Measurements from ENCODE around the gene EPS8L3. TPM values are rescaled to one million over a fixed set of nuclear protein-coding genes. Genes with fewer than 3 reads are reported as not detected.
A peak's percentile ranks its signal among the peaks of the same experiment; 100 is the strongest.
"Not testable (repeated sequence)": the region's sequence is repeated elsewhere in the genome, so short reads cannot be mapped to it uniquely, and the experiment has no call there.

EPS8L3 gene
- polyA plus RNA-seq, 1 donor from 2014 or later = not detected

GRCh38 chr1:109756325-109756724, 7.4 kb downstream of the EPS8L3 start:
- H3K36me3 Mint-ChIP-seq, H3K27me3 Mint-ChIP-seq, H3K27ac Mint-ChIP-seq, H3K4me3 Mint-ChIP-seq, H3K4me1 Mint-ChIP-seq, H3K9me3 Mint-ChIP-seq: not testable (repeated sequence)

GRCh38 chr1:109754738-109755137, 9.0 kb downstream of the EPS8L3 start:
- Mint-ChIP-seq H3K4me3 (peak overlapping the region in 1 of 4 donors; percentile 14), H3K9me3 (no peaks in the 10 kb centered on the region), H3K27me3 (peaks cover 16% of the 10 kb centered on the region), H3K27ac (no peak overlapping the region), H3K4me1 (peaks cover 0 to 1% (median 0%) of the 10 kb centered on the region in 3 donors), H3K36me3 (no peaks in the 10 kb centered on the region)

GRCh38 chr1:109751531-109752260, 12.0 kb downstream of the EPS8L3 start:
- Mint-ChIP-seq H3K27ac (no peak overlapping the region), H3K4me3 (no peak overlapping the region), H3K27me3 (peaks cover 31% of the 10 kb centered on the region), H3K36me3 (peaks cover 4% of the 10 kb centered on the region), H3K4me1 (peaks cover 0 to 1% (median 0%) of the 10 kb centered on the region in 3 donors), H3K9me3 (no peaks in the 10 kb centered on the region)

GRCh38 chr1:109750920-109751319, 12.8 kb downstream of the EPS8L3 start:
- no peaks in the 10 kb centered on the region for H3K9me3 Mint-ChIP-seq
- no peak overlapping the region for H3K27ac Mint-ChIP-seq
- H3K36me3 Mint-ChIP-seq = peaks cover 4% of the 10 kb centered on the region
- no peak overlapping the region for H3K4me3 Mint-ChIP-seq
- H3K27me3 Mint-ChIP-seq = peaks cover 31% of the 10 kb centered on the region
- peaks cover 0 to 1% (median 0%) of the 10 kb centered on the region in 3 donors for H3K4me1 Mint-ChIP-seq

- peaks cover 4% of the 10 kb centered on the region for H3K36me3 Mint-ChIP-seq
- H3K27me3 Mint-ChIP-seq = peaks cover 31% of the 10 kb centered on the region
- H3K4me3 Mint-ChIP-seq = no peak overlapping the region
- H3K4me1 Mint-ChIP-seq = no peaks in the 10 kb centered on the region
- no peak overlapping the region for H3K27ac Mint-ChIP-seq
- no peaks in the 10 kb centered on the region for H3K9me3 Mint-ChIP-seq
These were observed 13.4 kb downstream of the EPS8L3 start for GRCh38 chr1:109750241-109750882.

GRCh38 chr1:109749221-109749620, 14.5 kb downstream of the EPS8L3 start:
- peaks cover 4% of the 10 kb centered on the region for H3K36me3 Mint-ChIP-seq
- H3K9me3 Mint-ChIP-seq = no peaks in the 10 kb centered on the region
- H3K27me3 Mint-ChIP-seq = peaks cover 34% of the 10 kb centered on the region
- H3K4me3 Mint-ChIP-seq = no peak overlapping the region
- no peaks in the 10 kb centered on the region for H3K4me1 Mint-ChIP-seq
- H3K27ac Mint-ChIP-seq = peak overlapping the region in 1 of 3 donors; percentile 83

- not testable (repeated sequence) for H3K9me3 Mint-ChIP-seq, H3K27ac Mint-ChIP-seq, H3K36me3 Mint-ChIP-seq, H3K4me3 Mint-ChIP-seq, H3K4me1 Mint-ChIP-seq
- H3K27me3 Mint-ChIP-seq = peaks cover 30% of the 10 kb centered on the region
These were observed 15.4 kb downstream of the EPS8L3 start for GRCh38 chr1:109748311-109748710.

- H3K27me3 Mint-ChIP-seq = peaks cover 11% of the 10 kb centered on the region
- no peaks in the 10 kb centered on the region for H3K9me3 Mint-ChIP-seq
- H3K36me3 Mint-ChIP-seq = no peaks in the 10 kb centered on the region
- H3K27ac Mint-ChIP-seq = no peak within 1 kb of the TSS
- peak within 1 kb of the TSS; percentile 62 to 94 (median 80) for H3K4me3 Mint-ChIP-seq
- peaks cover 4 to 10% (median 4%) of the 10 kb centered on the region in 3 donors for H3K4me1 Mint-ChIP-seq
These were observed 22.9 kb downstream of the EPS8L3 start, which contains the start of gene GSTM3 for GRCh38 chr1:109740615-109741373. GSTM3 (minus strand) TSS chr1:109741038; CDS start chr1:109740287, 751 bp downstream.

- Mint-ChIP-seq H3K4me3 (peak overlapping the region; percentile 62 to 94 (median 80)), H3K9me3 (peaks cover 0 to 1% (median 0%) of the 10 kb centered on the region in 3 donors), H3K27me3 (peaks cover 9% of the 10 kb centered on the region), H3K36me3 (no peaks in the 10 kb centered on the region), H3K4me1 (peaks cover 4 to 10% (median 4%) of the 10 kb centered on the region in 3 donors), H3K27ac (no peak overlapping the region)
These were observed 23.7 kb downstream of the EPS8L3 start for GRCh38 chr1:109739738-109740614.

GRCh38 chr1:109733236-109733870, 30.4 kb downstream of the EPS8L3 start:
- Mint-ChIP-seq H3K36me3 (peaks cover 1% of the 10 kb centered on the region), H3K9me3 (peaks cover 0 to 1% (median 0%) of the 10 kb centered on the region in 3 donors), H3K27ac (no peak overlapping the region), H3K4me3 (no peak overlapping the region), H3K4me1 (no peaks in the 10 kb centered on the region), H3K27me3 (peaks cover 7% of the 10 kb centered on the region)

GRCh38 chr1:109732390-109732881, 31.3 kb downstream of the EPS8L3 start:
- Mint-ChIP-seq H3K4me1 (no peaks in the 10 kb centered on the region), H3K27me3 (peaks cover 5% of the 10 kb centered on the region), H3K27ac (peak overlapping the region in 1 of 3 donors; percentile 83), H3K36me3 (peaks cover 1% of the 10 kb centered on the region), H3K4me3 (no peak overlapping the region), H3K9me3 (peaks cover 0 to 1% (median 0%) of the 10 kb centered on the region in 3 donors)

- Mint-ChIP-seq H3K27ac (no peak overlapping the region), H3K4me1 (no peaks in the 10 kb centered on the region), H3K9me3 (peaks cover 0 to 1% (median 0%) of the 10 kb centered on the region in 3 donors), H3K27me3 (peaks cover 5% of the 10 kb centered on the region), H3K36me3 (peaks cover 1% of the 10 kb centered on the region), H3K4me3 (no peak overlapping the region)
These were observed 33.1 kb downstream of the EPS8L3 start for GRCh38 chr1:109730666-109731065.

GRCh38 chr1:109728870-109729269, 34.9 kb downstream of the EPS8L3 start:
- H3K27me3 Mint-ChIP-seq = peaks cover 5% of the 10 kb centered on the region
- H3K4me1 Mint-ChIP-seq = no peaks in the 10 kb centered on the region
- H3K27ac Mint-ChIP-seq = no peak overlapping the region
- H3K9me3 Mint-ChIP-seq = no peaks in the 10 kb centered on the region
- H3K4me3 Mint-ChIP-seq = no peak overlapping the region
- H3K36me3 Mint-ChIP-seq = no peaks in the 10 kb centered on the region

All from IgD-negative memory B cell (primary cell).